H1 (cell line): ENCODE data around the gene MAP4K4. TPM values are rescaled to one million over a fixed set of nuclear protein-coding genes. Genes with fewer than 3 reads are reported as not detected.

Experiments used
- CTCF ChIA-PET: fragments of 300-600 bp; sonication (Branson Sonifier 250); formaldehyde crosslinking; loops from one replicate; lab custom pipeline; 2021; ENCODE audit not compliant: partially characterized antibody; lab: Charles Lee
- POLR2A ChIA-PET: fragments of 300-600 bp; sonication (Branson Sonifier 250); formaldehyde crosslinking; loops from one replicate; lab custom pipeline; 2021; ENCODE audit warnings: inconsistent platforms; ENCODE audit not compliant: partially characterized antibody; lab: Charles Lee
- DNase-seq, 2 experiments: peaks; one replicate each; pipeline versions ENCODE4 v3.0.0 to v3.0.0-alpha.2; 2010 to 2022; ENCODE audit warnings: low spot score in 2 of 2, low read depth in 1 of 2, mixed read lengths in 1 of 2
- FAIRE-seq: peaks from 2 replicates; lab custom pipeline; 2011; peaks lifted over from hg19 to GRCh38; lab: Jason Lieb, UNC
- H2AFZ ChIP-seq: 2 replicates; pipeline ENCODE4 v1.8.1; 2012; ENCODE audit warnings: low read length, inconsistent platforms
- H2AK5ac ChIP-seq: 2 replicates; pipeline ENCODE4 v1.6.1; 2013; ENCODE audit warnings: low read depth, low read length
- H2BK120ac ChIP-seq: replicated peaks from 2 replicates; pipeline ENCODE3; 2013; ENCODE audit warnings: low read depth, low read length, inconsistent platforms
- H2BK12ac ChIP-seq: 2 replicates; pipeline ENCODE4 v1.6.1; 2013; ENCODE audit warnings: low read depth, low read length
- H2BK15ac ChIP-seq: 2 replicates; pipeline ENCODE4 v1.6.1; 2013; ENCODE audit warnings: low read length
- H2BK20ac ChIP-seq: 2 replicates; pipeline ENCODE4 v1.6.1; 2013; ENCODE audit warnings: low read length
- H2BK5ac ChIP-seq: 2 replicates; pipeline ENCODE4 v1.6.1; 2013; ENCODE audit warnings: low read depth, low read length
- H3K14ac ChIP-seq: 2 replicates; pipeline ENCODE4 v1.6.1; 2013; ENCODE audit warnings: inconsistent platforms; ENCODE audit not compliant: insufficient read length
- H3K18ac ChIP-seq: 2 replicates; pipeline ENCODE4 v1.6.1; 2013; ENCODE audit warnings: low read length; ENCODE audit errors: extremely low read depth
- H3K23ac ChIP-seq: 2 replicates; pipeline ENCODE4 v1.6.1; 2013; ENCODE audit warnings: inconsistent platforms; ENCODE audit not compliant: insufficient read length
- H3K23me2 ChIP-seq: 2 replicates; pipeline ENCODE4 v1.6.1; 2013; ENCODE audit warnings: low read depth, low read length
- H3K27ac ChIP-seq: 2 replicates; pipeline ENCODE4 v1.6.1; 2011; ENCODE audit warnings: low read depth, low read length, inconsistent platforms
- H3K27me3 ChIP-seq, 4 experiments: replicated peaks in 1 of 4; 1 replicate in 1 of 4; 2 replicates in 3 of 4; pipeline versions ENCODE4 v1.6.1 to v1.8.1; 2011 to 2013; ENCODE audit warnings: low read length in 3 of 4, mild to moderate bottlenecking in 3 of 4, inconsistent platforms in 2 of 4, mixed read lengths in 2 of 4, moderate library complexity in 1 of 4; ENCODE audit not compliant: control insufficient read depth in 3 of 4, insufficient read depth in 3 of 4; ENCODE audit errors: extremely low read depth in 1 of 4
- H3K36me3 ChIP-seq, 4 experiments: 2 replicates each; pipeline versions ENCODE4 v1.6.1 to v1.8.1; 2011 to 2013; ENCODE audit warnings: mild to moderate bottlenecking in 4 of 4, low read length in 3 of 4, moderate library complexity in 2 of 4, control low read depth in 1 of 4, inconsistent platforms in 1 of 4; ENCODE audit not compliant: insufficient read depth in 4 of 4, control insufficient read depth in 2 of 4
- H3K4ac ChIP-seq: replicated peaks from 2 replicates; pipeline ENCODE3; 2013; ENCODE audit warnings: low read length, low read depth, mixed read lengths, inconsistent platforms; ENCODE audit not compliant: insufficient read length
- H3K4me1 ChIP-seq, 4 experiments: replicated peaks in 1 of 4; 1 replicate in 1 of 4; 2 replicates in 3 of 4; pipeline versions ENCODE4 v1.6.1 to v1.8.1; 2011 to 2013; ENCODE audit warnings: low read length in 3 of 4, inconsistent platforms in 2 of 4, mixed read lengths in 1 of 4; ENCODE audit not compliant: insufficient read depth in 4 of 4, control insufficient read depth in 3 of 4
- H3K4me2 ChIP-seq, 2 experiments: 2 replicates each; pipeline versions ENCODE4 v1.6.1 to v1.8.1; 2011 to 2013; ENCODE audit warnings: low read depth in 2 of 2, low read length in 2 of 2, control low read depth in 1 of 2, inconsistent platforms in 1 of 2, mild to moderate bottlenecking in 1 of 2; ENCODE audit not compliant: insufficient read depth in 1 of 2
- H3K4me3 ChIP-seq, 4 experiments: fragments of 200-600, 300-600 bp in 1 of 4; sonication (generic), shearing (Covaris generic), sonication (Bioruptor Twin) in 1 of 4; 2 replicates each; pipeline versions ENCODE4 v1.5.1 to v1.8.1; 2011 to 2016; ENCODE audit warnings: low read length in 4 of 4, low read depth in 3 of 4, control low read depth in 2 of 4, inconsistent platforms in 2 of 4, mild to moderate bottlenecking in 2 of 4, mixed read lengths in 1 of 4, moderate library complexity in 1 of 4; ENCODE audit not compliant: insufficient read depth in 2 of 4; ENCODE audit errors: extremely low read depth in 1 of 4
- H3K56ac ChIP-seq: replicated peaks from 2 replicates; pipeline ENCODE3; 2013; ENCODE audit warnings: low read depth, mild to moderate bottlenecking, mixed read lengths, low read length, inconsistent platforms; ENCODE audit not compliant: insufficient read length
- H3K79me1 ChIP-seq: 2 replicates; pipeline ENCODE4 v1.6.1; 2013; ENCODE audit warnings: low read depth, low read length, control low read depth
- H3K79me2 ChIP-seq, 2 experiments: 2 replicates each; pipeline versions ENCODE4 v1.6.1 to v1.8.1; 2012 to 2013; ENCODE audit warnings: low read length in 2 of 2, mild to moderate bottlenecking in 2 of 2, inconsistent platforms in 1 of 2; ENCODE audit not compliant: insufficient read depth in 2 of 2, control insufficient read depth in 1 of 2
- H3K9ac ChIP-seq, 4 experiments: replicated peaks in 1 of 4; 1 replicate in 1 of 4; 2 replicates in 3 of 4; pipeline versions ENCODE4 v1.6.1 to v1.8.1; 2011 to 2013; ENCODE audit warnings: low read depth in 3 of 4, low read length in 3 of 4, control low read depth in 2 of 4, mild to moderate bottlenecking in 2 of 4, moderate library complexity in 2 of 4, inconsistent platforms in 1 of 4; ENCODE audit errors: extremely low read depth in 1 of 4
- H3K9me3 ChIP-seq, 2 experiments: 2 replicates each; pipeline versions ENCODE4 v1.6.1 to v1.8.1; 2012 to 2013; ENCODE audit warnings: mild to moderate bottlenecking in 2 of 2, moderate library complexity in 2 of 2, control low read depth in 1 of 2, inconsistent platforms in 1 of 2, low read depth in 1 of 2, low read length in 1 of 2, mixed read lengths in 1 of 2; ENCODE audit not compliant: insufficient read depth in 2 of 2
- H4K20me1 ChIP-seq, 2 experiments: replicated peaks in 1 of 2; 2 replicates each; pipeline versions ENCODE3 to v1.8.1; 2011 to 2013; ENCODE audit warnings: inconsistent platforms in 2 of 2, low read length in 2 of 2, mild to moderate bottlenecking in 1 of 2; ENCODE audit not compliant: insufficient read depth in 2 of 2, control insufficient read depth in 1 of 2
- H4K5ac ChIP-seq: 2 replicates; pipeline ENCODE4 v1.6.1; 2013; ENCODE audit warnings: low read length, low read depth, mixed read lengths, inconsistent platforms; ENCODE audit not compliant: insufficient read length
- H4K8ac ChIP-seq: 2 replicates; pipeline ENCODE4 v1.8.0; 2013; ENCODE audit warnings: mild to moderate bottlenecking, moderate library complexity, low read length, inconsistent platforms; ENCODE audit not compliant: insufficient read depth; ENCODE audit errors: extremely low read depth
- H4K91ac ChIP-seq: replicated peaks from 2 replicates; pipeline ENCODE3; 2013; ENCODE audit warnings: low read length, mixed read lengths, inconsistent platforms; ENCODE audit not compliant: insufficient read length
- ATF3 ChIP-seq: IDR thresholded peaks from 2 replicates; pipeline ENCODE4 v1.6.1; 2011; ENCODE audit warnings: low read depth, mild to moderate bottlenecking, low read length; ENCODE audit not compliant: insufficient read depth
- CTBP2 ChIP-seq: IDR thresholded peaks from 2 replicates; pipeline ENCODE4 v1.7.0; 2011; ENCODE audit warnings: borderline replicate concordance, mild to moderate bottlenecking, moderate library complexity, mixed read lengths, low read length; ENCODE audit not compliant: insufficient read depth, insufficient read length
- POLR2A ChIP-seq, 2 experiments: IDR thresholded peaks; 1 replicate in 1 of 2; 2 replicates in 1 of 2; pipeline ENCODE4 v1.6.1; 2011; ENCODE audit warnings: low read depth in 2 of 2, low read length in 2 of 2, mild to moderate bottlenecking in 2 of 2; ENCODE audit errors: control extremely low read depth in 1 of 2
- SP1 ChIP-seq: IDR thresholded peaks from 2 replicates; pipeline ENCODE4 v1.6.1; 2011; ENCODE audit warnings: low read depth, low read length
- WGBS, 2 experiments: shearing (Covaris generic) in 1 of 2; methylation state at CpG; one replicate each; pipeline versions ENCODE4 v1.1.6 to v1.1.7; 2013 to 2015; ENCODE audit warnings: low lambda C conversion rate in 2 of 2, mixed read lengths in 2 of 2, inconsistent platforms in 1 of 2, low coverage in 1 of 2, missing lambda C conversion rate in 1 of 2; ENCODE audit not compliant: insufficient replicate concordance in 2 of 2, insufficient coverage in 1 of 2, insufficient read length in 1 of 2; ENCODE audit errors: extremely low coverage in 1 of 2, missing lambda C conversion rate in 1 of 2; 5-methylcytosine and 5-hydroxymethylcytosine counted together
- polyA plus RNA-seq, 7 experiments: library from polyadenylated mRNA; depleted of rRNA in 3 of 7; stranded (reverse) in 5 of 7; unstranded in 2 of 7; fragments of >200 nt in 5 of 7; fragments of 200-250 nt in 2 of 7; gene quantifications; 1 replicate in 5 of 7; 2 replicates in 1 of 7; 4 replicates in 1 of 7; pipeline versions ENCODE4 v1.2.1 to v1.2.3, GENCODE V29; 2011 to 2013; ENCODE audit warnings: missing spikeins in 2 of 7, mixed read lengths in 2 of 7
- total RNA-seq: library from RNA; stranded (reverse); fragmentation: NEBNext Ultra II Directional; extraction: Animal tissue kit (Norgen Biotek cat#: 25700); gene quantifications from 2 replicates; pipeline ENCODE4 v1.2.1, GENCODE V29; 2021

MAP4K4 gene
- total and polyA plus RNA-seq, 2 of the 8 experiments (the other 6 are each of a cell fraction or from before 2014, with no cell fraction given), result 53.2 to 138 TPM

GRCh38 chr2:101895819-101896322, 198.4 kb downstream of the MAP4K4 start:
- DNase-seq (no peak), FAIRE-seq (no peak)
- Histone ChIP-seq H4K8ac (no peak overlapping the region), H2BK5ac (no peak overlapping the region), H3K14ac (no peak overlapping the region), H3K23ac (no peak overlapping the region), H4K91ac (no peak overlapping the region), H2AFZ (no peak overlapping the region), H4K5ac (no peak overlapping the region), H3K27me3 (no peaks in the 10 kb centered on the region), H3K4me1 (peaks cover 3 to 15% (median 7%) of the 10 kb centered on the region in 4 experiments), H2AK5ac (no peak overlapping the region), H3K56ac (no peak overlapping the region), H2BK20ac (no peak overlapping the region), H3K9ac (no peak overlapping the region), H4K20me1 (no peaks in the 10 kb centered on the region), H3K79me1 (no peaks in the 10 kb centered on the region), H2BK15ac (no peak overlapping the region), H3K4ac (no peak overlapping the region), H3K79me2 (no peaks in the 10 kb centered on the region), H3K23me2 (no peaks in the 10 kb centered on the region), H3K27ac (no peak overlapping the region), H3K4me2 (no peak overlapping the region), H3K4me3 (no peak overlapping the region), H2BK120ac (no peak overlapping the region), H3K18ac (peak overlapping the region; percentile 29; the same call in 1 of the 2 replicates), H3K9me3 (no peaks in the 10 kb centered on the region), H2BK12ac (no peak overlapping the region), H3K36me3 (peaks cover 2 to 24% (median 7%) of the 10 kb centered on the region in 4 experiments; a peak in 7 of 8 replicates)
- CTCF ChIA-PET, result interaction anchor here (0.6 to 4.2 kb wide), 5 partner anchors 12 to 587 kb away, joined by 3 to 17 read pairs (median 4); no protein-coding TSS in a partner anchor
- TF ChIP-seq ATF3 (no peak), SP1 (no peak), POLR2A (IDR thresholded peaks at IDR 0.05; ENCODE audit: control extremely low read depth in 1 of 2, low read depth in 2 of 2, low read length in 2 of 2) (peak; percentile 7 to 17; a peak in 1 of 3 replicates), CTBP2 (no peak)
- WGBS, 2 experiments, result 92% methylated on average over 2 of the region's 2 CpGs; no CpG with 5 or more reads in 1 of the 2 experiments
- POLR2A ChIA-PET, result no interaction called here
